Measurements from ENCODE around the gene SLC35E3. TPM values are rescaled to one million over a fixed set of nuclear protein-coding genes. Genes with fewer than 3 reads are reported as not detected.

SLC35E3 gene
- total RNA-seq, 4 donors from 2014 or later: 2.9 to 23.1 (median 3.6) TPM

Other genes with a start within 250 kb of the SLC35E3 start
- gene RAP1B, start 135.3 kb upstream of the SLC35E3 start, total RNA-seq: 100 to 1,000 TPM; 117 to 194 (median 161) TPM
- gene NUP107, start 59.2 kb upstream of the SLC35E3 start, total RNA-seq: 10 to 100 TPM; 30.3 to 38.0 (median 31.6) TPM
- gene MDM2, start 62.0 kb downstream of the SLC35E3 start, total RNA-seq: 10 to 100 TPM; 75.9 to 99.6 (median 85.8) TPM
- gene CPM, start 187.0 kb downstream of the SLC35E3 start, total RNA-seq: 100 to 1,000 TPM in 1 of 4 donors, 10 to 100 TPM in 3; 54.0 to 117 (median 75.2) TPM